Measurements from ENCODE around the gene ZYX.
"Not testable (repeated sequence)": the region's sequence is repeated elsewhere in the genome, so short reads cannot be mapped to it uniquely, and the experiment has no call there.

Gene ZYX

DNA sequence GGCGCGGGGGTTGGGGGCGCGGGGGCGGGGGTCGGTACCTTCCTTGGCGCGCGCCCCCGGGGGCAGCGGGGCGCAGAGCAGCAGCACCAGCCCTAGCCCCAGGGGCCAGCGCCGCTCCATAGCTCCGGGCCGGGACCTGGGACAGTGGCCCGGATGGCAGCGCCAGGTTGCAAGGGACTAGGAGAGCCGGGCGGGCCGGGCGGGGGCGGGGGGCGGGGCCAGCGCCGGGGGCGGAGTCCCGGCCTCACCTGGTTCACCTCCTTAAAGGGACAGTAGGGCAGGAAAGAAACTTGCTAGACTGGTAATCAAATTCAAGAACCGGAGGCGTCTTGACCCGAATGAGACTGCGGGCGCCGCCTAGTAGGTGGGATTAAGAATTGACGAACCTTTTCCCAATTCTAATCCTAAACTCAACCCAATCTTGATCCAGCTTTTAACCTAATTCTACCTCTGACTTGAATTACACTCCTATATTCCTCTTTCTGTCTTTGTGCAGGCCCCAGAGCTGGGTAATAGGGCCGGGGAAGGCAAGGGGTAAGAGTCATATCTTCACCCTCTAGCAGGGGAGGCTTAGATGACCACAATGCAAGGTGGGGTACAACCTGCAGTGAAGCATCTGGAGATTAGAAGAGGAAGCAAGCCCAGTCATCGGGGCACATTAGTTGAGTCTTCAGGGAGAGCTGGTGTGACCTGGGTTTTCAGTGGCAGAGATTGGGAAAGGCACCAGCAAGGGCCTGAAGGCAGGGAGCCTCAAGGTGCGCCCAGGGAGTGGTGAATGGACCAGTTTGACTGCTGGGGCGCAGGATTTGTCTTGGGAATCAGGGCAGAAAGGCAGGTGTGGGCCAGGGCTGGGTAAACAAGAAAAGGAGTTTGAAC is 27.8 kb downstream of the ZYX start, which contains the start of gene EPHA1:
Gene EPHA1, minus strand, starts transcription at position 171 of the 876 bp plus-strand sequence. Its CDS starts 51 bp downstream, at position 120.
- in situ Hi-C loops (cut with MboI; ENCODE audit: low pct_unique_long_range_greater_than_20kb, low sequenced_read_pairs), result no loop called here

DNA sequence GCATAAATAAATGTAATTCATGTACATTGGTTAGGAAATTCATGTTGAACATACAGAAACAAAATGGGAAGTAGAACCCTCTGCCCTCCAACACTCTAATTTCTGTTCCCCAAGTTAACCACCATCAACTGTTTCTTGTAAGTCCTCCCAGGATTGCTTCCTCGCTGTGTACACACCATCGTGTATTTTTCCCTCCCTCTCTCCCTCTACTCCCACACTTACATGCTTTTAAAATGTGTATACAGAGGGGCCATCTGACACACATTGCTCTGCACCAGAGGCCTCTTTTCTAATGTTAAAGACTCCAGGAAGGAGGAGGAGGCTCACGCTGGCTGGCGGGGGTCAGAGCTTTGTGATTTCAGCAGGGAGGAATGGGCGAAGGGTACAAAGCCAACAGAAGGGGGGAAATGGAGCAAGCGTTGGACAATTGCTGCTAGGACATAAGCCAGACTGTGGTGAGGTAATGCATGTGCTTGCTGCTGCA is 29.4 kb downstream of the ZYX start:
- in situ Hi-C loops (cut with MboI; ENCODE audit: low pct_unique_long_range_greater_than_20kb, low sequenced_read_pairs), result no loop called here
- peak; percentile 69 for DNase-seq

More for the DNA sequence above, 27.8 kb downstream of the ZYX start, which contains the start of gene EPHA1:
- no peak for DNase-seq

DNA sequence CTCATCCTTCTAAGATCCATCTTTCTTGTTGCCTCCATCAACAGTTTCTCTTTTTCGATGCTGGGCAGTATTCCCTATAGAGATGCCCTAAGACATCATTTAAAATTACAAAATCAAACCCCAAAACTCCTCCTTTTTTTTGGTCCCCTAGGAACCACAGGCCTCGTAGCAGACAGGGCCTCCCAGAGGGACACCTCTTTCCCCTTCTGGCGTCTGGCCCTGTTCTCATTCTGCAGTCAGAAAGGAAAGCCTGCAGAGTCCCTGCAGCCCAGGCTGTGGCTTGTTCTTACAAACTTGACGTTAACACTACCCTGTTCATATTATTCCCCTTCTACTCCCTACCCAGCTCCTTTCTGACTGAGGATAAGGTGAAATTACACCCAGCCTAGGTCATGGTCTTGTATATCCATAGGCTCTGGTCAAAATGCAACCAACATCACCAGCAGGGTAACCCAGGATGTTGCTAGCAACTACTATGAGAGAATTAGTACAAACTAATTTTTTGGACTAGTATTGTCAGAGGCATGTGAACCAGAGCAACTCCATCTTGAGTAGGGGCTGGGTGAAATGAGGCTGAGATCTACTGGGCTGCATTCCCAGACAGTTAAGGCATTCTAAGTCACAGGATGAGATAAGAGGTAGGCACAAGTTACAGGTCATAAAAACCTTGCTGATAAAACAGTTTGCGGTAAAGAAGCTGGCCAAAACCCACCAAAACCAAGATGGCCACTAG is 31.0 kb downstream of the ZYX start:
- in situ Hi-C loops (cut with MboI; ENCODE audit: low pct_unique_long_range_greater_than_20kb, low sequenced_read_pairs), result no loop called here
- no peak for DNase-seq

DNA sequence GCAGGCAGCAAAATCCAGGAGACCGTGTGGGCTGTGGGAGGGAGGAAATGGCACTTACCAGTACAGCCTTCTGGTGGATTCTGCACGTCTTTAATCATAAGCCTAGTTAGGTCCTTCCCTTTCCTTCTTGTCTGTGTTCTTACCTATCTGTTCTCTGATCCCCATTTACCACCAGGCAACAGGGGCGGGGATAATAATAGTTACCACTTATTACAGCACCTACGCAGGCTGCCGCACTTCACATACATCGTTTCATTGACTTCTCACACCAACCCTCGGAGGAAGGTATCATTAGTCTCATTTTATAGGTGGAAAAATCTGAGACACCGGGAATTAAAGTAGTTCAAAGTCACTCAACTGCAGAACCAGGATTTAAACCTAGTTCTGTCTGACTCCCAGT is 32.0 kb downstream of the ZYX start:
- DNase-seq, result no peak
- in situ Hi-C loops (cut with MboI; ENCODE audit: low pct_unique_long_range_greater_than_20kb, low sequenced_read_pairs), result no loop called here

DNA sequence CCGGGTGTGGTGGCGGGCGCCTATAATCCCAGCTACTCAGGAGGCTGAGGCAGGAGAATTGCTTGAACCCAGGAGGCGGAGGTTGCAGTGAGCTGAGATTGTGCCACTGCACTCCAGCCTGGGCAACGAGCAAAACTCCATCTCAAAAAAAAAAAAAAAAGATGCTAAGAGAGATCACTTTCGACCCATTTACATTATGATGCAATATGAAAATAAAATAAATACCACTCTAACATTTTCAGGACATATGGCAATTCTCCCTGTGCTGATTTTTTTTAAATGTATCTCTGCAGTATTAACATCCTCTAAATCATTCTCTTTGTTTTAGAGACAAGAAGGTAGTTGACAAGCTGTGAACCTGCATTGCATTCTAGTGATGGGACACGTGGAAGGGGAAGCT is 34.1 kb downstream of the ZYX start:
- in situ Hi-C loops (cut with MboI; ENCODE audit: low pct_unique_long_range_greater_than_20kb, low sequenced_read_pairs); DNase-seq: not testable (repeated sequence)

DNA sequence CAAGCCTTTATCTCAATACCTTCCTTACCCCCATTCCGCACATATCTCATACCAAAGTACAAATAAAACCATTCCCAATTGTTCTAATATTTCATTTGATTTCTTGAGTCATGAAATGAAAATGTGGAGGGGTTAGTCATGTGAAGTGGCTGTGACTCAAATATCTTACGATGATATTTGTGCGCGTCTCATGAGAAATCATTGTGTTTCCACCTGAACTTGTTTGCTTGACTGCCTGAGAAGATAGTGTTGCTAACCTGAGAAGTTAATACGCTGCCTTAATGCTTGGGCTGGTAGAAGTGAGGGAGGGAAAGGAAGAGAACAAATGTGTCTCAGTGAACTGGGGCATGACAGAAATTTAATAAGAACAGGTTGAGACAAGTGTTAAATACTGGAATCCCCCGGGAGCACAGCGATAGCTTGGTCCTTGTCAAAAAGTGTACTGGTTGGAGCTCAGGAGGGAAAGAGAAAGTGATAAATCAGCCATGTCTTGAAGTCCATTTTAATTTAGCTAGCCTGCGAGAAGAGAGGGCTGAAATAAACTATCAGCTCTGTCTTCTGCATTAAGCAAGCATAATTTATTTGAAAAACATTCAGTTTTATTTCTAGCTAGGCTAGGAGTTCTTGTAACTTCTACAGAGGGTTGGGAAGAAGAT is 34.7 kb downstream of the ZYX start:
- DNase-seq, result no peak
- in situ Hi-C loops (cut with MboI; ENCODE audit: low pct_unique_long_range_greater_than_20kb, low sequenced_read_pairs), result no loop called here

DNA sequence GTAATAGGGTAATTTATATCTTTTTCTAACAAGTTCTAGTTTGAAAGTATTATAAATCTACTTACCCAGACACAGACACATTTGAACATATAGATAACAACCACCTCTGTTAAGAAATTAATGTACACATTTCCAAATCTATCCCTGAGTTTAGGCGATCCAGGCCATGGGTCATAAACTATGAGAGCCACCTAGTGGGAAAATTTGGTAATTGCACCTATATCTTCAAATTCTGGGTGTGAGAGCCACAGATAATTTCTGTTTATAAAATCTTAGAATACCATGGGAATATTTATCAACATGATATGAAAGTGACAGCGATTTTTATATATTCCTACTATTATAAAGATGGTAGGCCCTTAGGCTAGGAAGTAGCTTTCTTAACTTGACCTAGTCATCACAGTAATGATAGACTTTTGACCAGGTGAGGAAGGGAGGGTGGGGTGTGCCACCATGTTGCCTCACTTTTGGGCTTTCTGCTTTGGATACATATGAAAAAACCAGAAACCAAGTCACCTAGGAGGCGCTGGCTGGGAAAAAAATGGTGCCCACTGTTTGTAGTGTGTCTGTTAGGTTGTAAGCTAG is 35.5 kb downstream of the ZYX start:
- in situ Hi-C loops (cut with MboI; ENCODE audit: low pct_unique_long_range_greater_than_20kb, low sequenced_read_pairs), result no loop called here
- DNase-seq, result peak; percentile 67

DNA sequence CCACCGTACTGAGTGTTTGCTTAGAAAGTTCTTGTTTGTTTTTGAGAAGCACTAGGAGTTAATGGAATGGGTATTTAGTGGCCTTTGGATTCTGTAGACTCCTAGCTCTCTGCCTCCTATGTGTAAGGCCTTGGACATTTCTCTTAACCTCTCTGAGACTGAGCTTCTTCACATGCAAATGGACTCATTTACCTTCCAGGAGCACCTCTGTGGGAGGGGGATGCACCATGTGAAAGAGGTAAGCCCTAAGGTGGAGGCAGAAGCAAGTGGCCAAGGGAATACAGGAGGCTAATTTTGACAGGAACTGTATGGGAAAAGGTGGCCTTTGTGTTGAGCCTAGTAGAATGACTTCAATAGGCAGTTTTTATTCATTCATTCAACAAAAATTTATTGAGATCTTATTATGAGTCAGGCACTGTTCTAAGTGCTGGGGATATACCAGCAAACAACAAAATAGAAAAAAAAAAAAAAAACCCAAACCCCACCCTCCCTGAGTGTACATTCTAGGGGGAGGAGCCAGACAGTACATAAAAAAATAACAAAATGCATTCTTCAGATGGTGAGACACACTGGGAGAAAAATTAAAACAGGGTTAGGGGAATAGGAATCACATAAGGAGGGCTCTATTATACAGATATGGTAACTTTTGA is 36.7 kb downstream of the ZYX start:
- no peak for DNase-seq
- in situ Hi-C loops (cut with MboI; ENCODE audit: low pct_unique_long_range_greater_than_20kb, low sequenced_read_pairs), result no loop called here

- in situ Hi-C loops (cut with MboI; ENCODE audit: low pct_unique_long_range_greater_than_20kb, low sequenced_read_pairs), result no loop called here
- DNase-seq, result no peak
These were observed 37.7 kb downstream of the ZYX start for GRCh38 chr7:143418681-143419458.

- in situ Hi-C loops (cut with MboI; ENCODE audit: low pct_unique_long_range_greater_than_20kb, low sequenced_read_pairs), result no loop called here
- no peak for DNase-seq
These were observed 38.7 kb downstream of the ZYX start for GRCh38 chr7:143419880-143420279.

- in situ Hi-C loops (cut with MboI; ENCODE audit: low pct_unique_long_range_greater_than_20kb, low sequenced_read_pairs); DNase-seq: not testable (repeated sequence)
These were observed 39.5 kb downstream of the ZYX start for GRCh38 chr7:143420624-143421023.

- no peak for DNase-seq
- in situ Hi-C loops (cut with MboI; ENCODE audit: low pct_unique_long_range_greater_than_20kb, low sequenced_read_pairs), result no loop called here
These were observed 40.9 kb downstream of the ZYX start for GRCh38 chr7:143422033-143422432.

GRCh38 chr7:143424476-143424875 is 43.3 kb downstream of the ZYX start:
- DNase-seq; in situ Hi-C loops (cut with MboI; ENCODE audit: low pct_unique_long_range_greater_than_20kb, low sequenced_read_pairs): not testable (repeated sequence)

DNA sequence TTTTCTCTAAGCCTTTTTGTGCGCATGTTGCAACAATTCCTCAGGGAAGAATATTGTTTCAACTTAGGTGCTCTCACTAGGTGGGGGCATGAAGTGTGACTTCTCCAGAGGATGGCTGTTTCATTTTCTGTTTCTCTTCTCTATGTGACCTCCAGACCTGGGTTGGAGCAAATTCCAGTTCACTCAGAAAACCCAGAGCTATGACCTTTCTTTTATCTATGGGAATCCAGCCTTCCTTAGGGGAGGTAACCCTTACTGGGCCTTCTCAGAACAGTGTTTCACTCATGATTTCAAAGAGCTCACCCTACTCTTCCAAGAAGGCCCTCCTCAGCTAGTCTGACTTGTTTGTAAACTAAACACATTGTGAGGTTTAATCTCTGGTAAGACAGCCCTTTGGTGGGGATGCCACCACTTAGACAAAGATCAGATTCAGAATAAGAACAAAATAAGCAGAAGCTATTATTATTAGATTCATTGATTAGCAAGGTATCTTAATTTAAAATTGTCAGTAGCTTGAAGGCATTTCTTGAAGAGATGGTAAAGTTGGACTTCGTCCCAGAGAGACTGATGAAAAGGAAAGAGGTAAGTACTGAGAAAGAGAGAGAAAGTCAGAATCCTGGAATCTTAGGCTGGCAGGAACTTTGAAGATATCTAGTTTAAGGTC is 45.5 kb downstream of the ZYX start:
- in situ Hi-C loops (cut with MboI; ENCODE audit: low pct_unique_long_range_greater_than_20kb, low sequenced_read_pairs), result no loop called here
- no peak for DNase-seq

DNA sequence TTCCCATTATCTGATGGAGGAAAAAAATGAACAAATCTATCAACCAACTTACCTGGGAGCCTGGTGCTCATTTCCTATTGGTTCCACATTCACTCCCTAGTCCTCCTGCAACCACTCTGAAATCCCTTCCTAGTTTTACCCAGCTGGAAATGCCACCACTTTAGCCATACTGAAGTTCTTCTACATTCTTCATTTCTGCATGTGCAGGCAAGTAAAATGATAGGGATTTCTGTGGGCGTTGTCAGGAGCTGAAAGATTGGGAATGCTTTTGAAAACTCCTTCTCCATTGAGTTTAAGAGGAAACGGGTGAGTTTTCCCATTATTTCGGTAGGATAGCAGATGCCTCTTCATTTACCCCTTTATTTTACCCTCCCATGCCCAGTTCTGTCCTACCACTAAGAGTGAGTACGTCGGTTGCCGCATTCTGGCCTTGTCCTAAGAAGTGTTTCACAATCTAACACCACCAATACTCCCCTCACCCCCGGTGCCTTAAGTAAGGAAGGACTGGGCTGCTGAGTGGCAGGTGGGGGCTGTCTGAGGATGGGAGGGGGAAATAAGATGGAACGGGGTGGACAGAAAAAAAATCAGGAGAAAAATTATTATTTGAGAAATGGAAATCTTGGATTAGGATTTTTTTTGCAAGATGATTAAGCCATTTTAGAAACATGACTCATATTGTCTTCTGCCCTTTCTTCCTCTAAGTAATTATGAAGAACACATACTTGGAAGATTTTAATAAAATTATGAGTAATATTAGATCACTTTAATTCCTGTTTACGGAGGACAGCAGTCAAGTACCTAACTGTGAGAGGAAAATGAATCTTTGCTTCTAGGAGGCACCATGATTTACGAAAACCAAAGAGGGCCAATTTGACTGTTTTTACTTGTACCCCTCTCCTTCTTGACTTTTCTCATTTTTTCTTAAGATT is 48.9 kb downstream of the ZYX start:
- in situ Hi-C loops (cut with MboI; ENCODE audit: low pct_unique_long_range_greater_than_20kb, low sequenced_read_pairs), result no loop called here

GRCh38 chr7:143431109-143431508 is 50.0 kb downstream of the ZYX start:
- DNase-seq, result no peak
- in situ Hi-C loops (cut with MboI; ENCODE audit: low pct_unique_long_range_greater_than_20kb, low sequenced_read_pairs), result no loop called here

More for the DNA sequence above, 48.9 kb downstream of the ZYX start:
- no peak for DNase-seq

DNA sequence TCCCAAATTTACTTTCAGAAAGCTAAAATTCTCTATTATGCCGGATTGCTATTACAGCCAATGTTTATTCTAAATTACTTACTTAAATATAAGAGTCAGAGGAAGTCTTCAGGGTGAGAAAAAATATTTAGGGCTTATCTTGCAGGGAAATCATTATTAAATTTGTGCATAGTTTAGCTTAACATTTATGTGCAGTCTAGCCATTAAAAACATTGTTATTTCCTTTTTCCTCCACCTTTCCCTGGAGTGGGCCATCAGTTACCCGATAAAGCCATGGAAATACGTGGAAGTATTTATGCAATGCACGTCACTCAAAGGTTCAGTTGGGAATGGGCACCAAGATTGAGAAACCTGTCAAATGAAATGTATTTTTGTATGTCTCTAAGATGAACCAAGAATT is 52.6 kb downstream of the ZYX start:
- in situ Hi-C loops (cut with MboI; ENCODE audit: low pct_unique_long_range_greater_than_20kb, low sequenced_read_pairs), result no loop called here
- no peak for DNase-seq
